IMR-90 (cell line): ENCODE results near the gene AP4S1. TPM values are rescaled to one million over a fixed set of nuclear protein-coding genes. Genes with fewer than 3 reads are reported as not detected.

ENCODE experiments used
- ATAC-seq: fragments of 200-7000 bp; cut with Tn5 transposase; 2 replicates; pipeline ENCODE4 v1.9.1; 2020; ENCODE audit warnings: low read depth, mild to moderate bottlenecking, moderate library complexity
- BruUV-seq: library from RNA; stranded (reverse); fragments of 400-500 nt; replicated peaks from 2 replicates; lab custom pipeline; 2021; lab: Mats Ljungman, UMichigan
- CTCF ChIA-PET: fragments of 300-600 bp; formaldehyde crosslinking; extraction: SDS; loops from one replicate; lab custom pipeline; 2021; ENCODE audit warnings: antibody characterized with exemption; lab: Yijun Ruan, JAX
- POLR2A ChIA-PET: fragments of 300-600 bp; sonication (Branson Sonifier 250); formaldehyde crosslinking; loops from one replicate; lab custom pipeline; 2022; ENCODE audit warnings: antibody characterized with exemption; ENCODE audit not compliant: unreplicated experiment; lab: Charles Lee
- DNase-seq: peaks from one replicate; pipeline ENCODE4 v3.0.0; 2013
- H2AFZ ChIP-seq: replicated peaks from 2 replicates; pipeline ENCODE3; 2013; ENCODE audit warnings: low read length, mild to moderate bottlenecking; ENCODE audit not compliant: poor library complexity
- H2AK5ac ChIP-seq: 2 replicates; pipeline ENCODE4 v1.6.1; 2013; ENCODE audit warnings: low read depth, low read length, inconsistent platforms
- H2AK9ac ChIP-seq: replicated peaks from 2 replicates; pipeline ENCODE3; 2013; ENCODE audit warnings: mild to moderate bottlenecking, low read depth, low read length, moderate library complexity; ENCODE audit not compliant: poor library complexity
- H2BK120ac ChIP-seq: 2 replicates; pipeline ENCODE4 v1.6.1; 2013; ENCODE audit warnings: low read depth, low read length, inconsistent platforms
- H2BK15ac ChIP-seq: 3 replicates; pipeline ENCODE4 v1.6.1; 2013; ENCODE audit warnings: low read depth, low read length, inconsistent platforms
- H2BK20ac ChIP-seq: 2 replicates; pipeline ENCODE4 v1.6.1; 2013; ENCODE audit warnings: low read depth, mild to moderate bottlenecking, inconsistent platforms, low read length, moderate library complexity
- H2BK5ac ChIP-seq: 2 replicates; pipeline ENCODE4 v1.6.1; 2013; ENCODE audit warnings: mild to moderate bottlenecking, low read depth, low read length, inconsistent platforms; ENCODE audit not compliant: poor library complexity, severe bottlenecking
- H3K14ac ChIP-seq: replicated peaks from 2 replicates; pipeline ENCODE4 v1.6.1; 2013; ENCODE audit warnings: low read depth, low read length, inconsistent platforms
- H3K18ac ChIP-seq: 2 replicates; pipeline ENCODE4 v1.6.1; 2013; ENCODE audit warnings: low read depth, low read length, control low read depth
- H3K23ac ChIP-seq: 2 replicates; pipeline ENCODE4 v1.6.1; 2013; ENCODE audit warnings: low read depth, low read length, inconsistent platforms
- H3K27ac ChIP-seq: 2 replicates; pipeline ENCODE4 v1.5.1; 2013; ENCODE audit warnings: mild to moderate bottlenecking, control low read depth, low read length; ENCODE audit not compliant: insufficient read depth
- H3K27me3 ChIP-seq: 2 replicates; pipeline ENCODE4 v1.6.1; 2013; ENCODE audit warnings: low read length; ENCODE audit not compliant: control insufficient read depth, insufficient read depth
- H3K36me3 ChIP-seq: 2 replicates; pipeline ENCODE4 v1.6.1; 2013; ENCODE audit warnings: low read length, mixed read lengths; ENCODE audit not compliant: control insufficient read depth, insufficient read depth
- H3K4ac ChIP-seq: 2 replicates; pipeline ENCODE4 v1.6.1; 2013; ENCODE audit warnings: low read depth, low read length, inconsistent platforms
- H3K4me1 ChIP-seq: 2 replicates; pipeline ENCODE4 v1.6.1; 2013; ENCODE audit warnings: low read length, mixed read lengths; ENCODE audit not compliant: control insufficient read depth, insufficient read depth
- H3K4me2 ChIP-seq: 2 replicates; pipeline ENCODE4 v1.6.1; 2013; ENCODE audit warnings: low read depth, mild to moderate bottlenecking, control low read depth, low read length, moderate library complexity
- H3K4me3 ChIP-seq: 2 replicates; pipeline ENCODE4 v1.5.1; 2013; ENCODE audit warnings: low read depth, mild to moderate bottlenecking, control low read depth, low read length, moderate library complexity; ENCODE audit not compliant: insufficient read depth
- H3K56ac ChIP-seq: 2 replicates; pipeline ENCODE4 v1.6.1; 2013; ENCODE audit warnings: low read length, inconsistent platforms; ENCODE audit not compliant: insufficient read depth; ENCODE audit errors: extremely low read depth
- H3K79me1 ChIP-seq, 2 experiments: 2 replicates each; pipeline ENCODE4 v1.6.1; 2013; ENCODE audit warnings: low read length in 2 of 2, inconsistent platforms in 1 of 2, low read depth in 1 of 2
- H3K9ac ChIP-seq: 2 replicates; pipeline ENCODE4 v1.6.1; 2013; ENCODE audit warnings: low read depth, low read length, control low read depth
- H3K9me1 ChIP-seq: 2 replicates; pipeline ENCODE4 v1.6.1; 2013; ENCODE audit warnings: low read length, inconsistent platforms; ENCODE audit not compliant: insufficient read depth
- H3K9me3 ChIP-seq: 2 replicates; pipeline ENCODE4 v1.6.1; 2013; ENCODE audit warnings: low read length; ENCODE audit not compliant: control insufficient read depth, insufficient read depth
- H4K20me1 ChIP-seq: 2 replicates; pipeline ENCODE4 v1.6.1; 2013; ENCODE audit warnings: low read length, inconsistent platforms; ENCODE audit not compliant: insufficient read depth
- H4K5ac ChIP-seq: 2 replicates; pipeline ENCODE4 v1.6.1; 2013; ENCODE audit warnings: mild to moderate bottlenecking, low read depth, low read length, control low read depth
- H4K8ac ChIP-seq, 2 experiments: 2 replicates each; pipeline ENCODE4 v1.6.1; 2013; ENCODE audit warnings: low read depth in 2 of 2, low read length in 2 of 2, control low read depth in 1 of 2, inconsistent platforms in 1 of 2
- H4K91ac ChIP-seq: 2 replicates; pipeline ENCODE4 v1.6.1; 2013; ENCODE audit warnings: low read depth, low read length, inconsistent platforms; ENCODE audit not compliant: insufficient read depth
- BHLHE40 ChIP-seq: fragments of 150-350 bp; IDR thresholded peaks from 2 replicates; pipeline ENCODE4 v1.6.1; 2016; ENCODE audit warnings: mild to moderate bottlenecking, low read depth, low read length
- CHD1 ChIP-seq: IDR thresholded peaks from 2 replicates; pipeline ENCODE4 v1.6.1; 2012; ENCODE audit warnings: low read depth, low read length, improper control_type of control experiment
- FOS ChIP-seq: fragments of 150-350 bp; IDR thresholded peaks from 2 replicates; pipeline ENCODE4 v1.6.1; 2016; ENCODE audit warnings: low read depth, low read length
- MAFK ChIP-seq: IDR thresholded peaks from 2 replicates; pipeline ENCODE4 v1.6.1; 2012; ENCODE audit warnings: low read depth, low read length, improper control_type of control experiment
- MAZ ChIP-seq: IDR thresholded peaks from 2 replicates; pipeline ENCODE4 v1.6.1; 2012; ENCODE audit warnings: low read depth, mild to moderate bottlenecking, low read length, improper control_type of control experiment, moderate library complexity, borderline replicate concordance
- NFE2L2 ChIP-seq: fragments of 150-350 bp; IDR thresholded peaks from 2 replicates; pipeline ENCODE4 v1.6.1; 2016; ENCODE audit warnings: low read depth, mild to moderate bottlenecking, low read length
- RAD21 ChIP-seq: IDR thresholded peaks from 2 replicates; pipeline ENCODE4 v1.6.1; 2012; ENCODE audit warnings: low read length, improper control_type of control experiment
- RCOR1 ChIP-seq: IDR thresholded peaks from 2 replicates; pipeline ENCODE4 v1.6.1; 2012; ENCODE audit warnings: mild to moderate bottlenecking, low read length, improper control_type of control experiment; ENCODE audit not compliant: insufficient replicate concordance
- RFX5 ChIP-seq: IDR thresholded peaks from 2 replicates; pipeline ENCODE4 v1.8.0; 2012; ENCODE audit warnings: low read depth, mild to moderate bottlenecking, low read length, moderate library complexity
- WGBS, 2 experiments: methylation state at CpG; one replicate each; pipeline versions ENCODE4 v1.1.5 to v1.1.7; 2013; ENCODE audit warnings: missing lambda C conversion rate in 2 of 2; ENCODE audit not compliant: insufficient read length in 1 of 2; ENCODE audit errors: extremely low coverage in 2 of 2; 5-methylcytosine and 5-hydroxymethylcytosine counted together
- dilution Hi-C: fragments of 300-500 bp; cut with HindIII; formaldehyde crosslinking; loops from one replicate; pipeline ENCODE4 v1.14.3; 2018; ENCODE audit warnings: low sequenced_read_pairs; ENCODE audit not compliant: unreplicated experiment
- in situ Hi-C: fragments of 300-500 bp; cut with MboI; formaldehyde crosslinking; loops from 3 replicates; pipeline ENCODE4 v1.14.3; 2019; ENCODE audit warnings: low sequenced_read_pairs, inconsistent platforms, mixed read lengths
- intact Hi-C: fragments of 100-400 bp; cut with micrococcal nuclease; formaldehyde crosslinking; loops from 2 replicates; pipeline ENCODE4 v1.10.0; 2022
- polyA plus RNA-seq, 3 experiments: library from polyadenylated mRNA; depleted of rRNA; stranded (reverse); fragments of >200 nt; gene quantifications; 2 replicates each; pipeline ENCODE4 v1.2.3, GENCODE V29; 2012; ENCODE audit warnings: low replicate concordance in 1 of 3
- total RNA-seq: library from RNA; depleted of rRNA; stranded (reverse); fragments of >200 nt; gene quantifications from 2 replicates; pipeline ENCODE4 v1.2.3, GENCODE V29; 2012
- TF ChIP-seq, protein P1 (sequence below): fragments of 150-350 bp; IDR thresholded peaks from 2 replicates; pipeline ENCODE4 v1.6.1; 2016; ENCODE audit warnings: low read depth, mild to moderate bottlenecking, low read length, moderate library complexity, borderline replicate concordance
- TF ChIP-seq, protein P2 (sequence below): conservative IDR thresholded peaks from 2 replicates; pipeline ENCODE4 v1.5.1; 2012; ENCODE audit warnings: mild to moderate bottlenecking, low read depth, low read length, improper control_type of control experiment

Gene AP4S1
- total and polyA plus RNA-seq, 2 of the 4 experiments (the other 2 are of a cell fraction): 2.7 to 4.5 TPM

DNA sequence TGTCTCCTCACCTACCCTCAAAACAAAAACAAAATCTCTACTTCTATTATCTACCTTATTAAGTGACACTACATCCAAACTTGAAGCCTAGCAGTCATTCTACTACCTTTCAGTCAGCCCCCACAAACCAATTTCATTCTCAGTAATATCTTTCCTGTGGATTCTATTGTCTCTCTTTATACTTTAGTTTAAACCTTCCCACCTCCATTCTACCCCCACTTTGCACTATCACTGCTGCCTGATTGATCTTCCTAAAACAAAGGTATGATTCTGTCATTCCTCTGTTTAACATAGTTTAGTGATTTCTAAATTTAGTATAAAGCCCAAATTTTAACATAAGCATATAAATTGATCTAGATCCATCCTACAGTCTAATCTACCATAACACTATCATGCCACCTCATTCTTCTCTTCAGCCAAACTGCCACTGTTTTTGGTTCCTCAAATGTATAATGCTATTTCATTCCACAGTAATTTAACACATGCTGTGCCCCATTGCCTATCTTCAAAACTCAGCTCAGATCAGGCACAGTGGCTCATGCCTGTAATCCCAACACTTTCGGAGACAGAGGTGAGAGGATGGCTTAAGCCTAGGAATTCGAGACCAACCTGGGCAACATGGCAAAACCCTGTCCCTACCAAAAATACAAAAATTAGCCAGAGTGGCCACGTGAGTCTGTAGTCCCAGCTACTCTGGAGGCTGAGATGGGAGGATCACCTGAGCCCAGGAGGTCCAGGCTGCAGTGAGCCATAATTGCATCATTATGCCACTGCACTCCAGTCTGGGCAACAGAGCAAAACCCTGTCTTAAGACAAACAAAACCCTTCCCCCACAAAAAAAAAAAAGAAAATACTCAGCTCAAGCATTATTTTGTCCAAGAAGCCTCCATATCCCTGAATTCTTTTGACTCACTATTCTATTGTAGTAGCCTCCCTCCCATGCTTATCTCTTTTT lies 3.8 kb downstream of the AP4S1 start (continued):
- TF ChIP-seq, protein P1, sequence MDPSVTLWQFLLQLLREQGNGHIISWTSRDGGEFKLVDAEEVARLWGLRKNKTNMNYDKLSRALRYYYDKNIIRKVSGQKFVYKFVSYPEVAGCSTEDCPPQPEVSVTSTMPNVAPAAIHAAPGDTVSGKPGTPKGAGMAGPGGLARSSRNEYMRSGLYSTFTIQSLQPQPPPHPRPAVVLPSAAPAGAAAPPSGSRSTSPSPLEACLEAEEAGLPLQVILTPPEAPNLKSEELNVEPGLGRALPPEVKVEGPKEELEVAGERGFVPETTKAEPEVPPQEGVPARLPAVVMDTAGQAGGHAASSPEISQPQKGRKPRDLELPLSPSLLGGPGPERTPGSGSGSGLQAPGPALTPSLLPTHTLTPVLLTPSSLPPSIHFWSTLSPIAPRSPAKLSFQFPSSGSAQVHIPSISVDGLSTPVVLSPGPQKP: no peak

DNA sequence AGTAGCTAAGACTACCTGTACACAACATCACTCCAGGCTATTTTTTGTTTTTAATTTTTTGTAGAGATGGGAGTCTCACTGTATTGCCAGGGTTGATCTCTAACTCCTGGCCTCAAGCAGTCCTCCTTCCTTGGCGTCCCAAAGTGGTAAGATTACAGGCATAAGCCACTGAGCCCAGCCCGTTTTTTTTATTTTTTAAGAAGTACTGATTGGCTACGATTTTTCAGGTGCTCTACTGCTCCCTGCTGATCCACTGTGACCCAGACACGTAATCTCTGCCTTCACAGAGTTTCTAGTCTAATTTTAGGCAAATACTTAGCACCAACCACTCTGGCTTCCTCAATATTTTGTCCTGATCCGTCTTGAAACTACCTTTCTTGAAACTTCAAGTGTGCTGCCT lies 5.0 kb downstream of the AP4S1 start:
- intact Hi-C loops (no loop called here), in situ Hi-C loops (no loop called here), dilution Hi-C loops (no loop called here)
- Histone ChIP-seq H4K5ac (no peak overlapping the region), H2AFZ (no peak overlapping the region), H3K56ac (no peak overlapping the region), H3K9me1 (no peaks in the 10 kb centered on the region), H2AK9ac (no peak overlapping the region), H2BK15ac (no peak overlapping the region), H3K4me2 (no peak overlapping the region), H3K4ac (no peak overlapping the region), H2AK5ac (no peak overlapping the region), H4K20me1 (peaks cover 4% of the 10 kb centered on the region; the same call in 1 of the 2 replicates), H3K79me1 (peaks cover 18 to 45% of the 10 kb centered on the region in 2 experiments; a peak in 3 of 4 replicates), H4K8ac (no peak overlapping the region), H3K27ac (no peak overlapping the region), H4K91ac (no peak overlapping the region), H3K9ac (no peak overlapping the region), H3K4me1 (no peaks in the 10 kb centered on the region), H2BK120ac (no peak overlapping the region), H2BK5ac (no peak overlapping the region), H3K27me3 (no peaks in the 10 kb centered on the region), H3K9me3 (no peaks in the 10 kb centered on the region), H3K23ac (no peak overlapping the region), H3K4me3 (no peak overlapping the region), H3K36me3 (no peaks in the 10 kb centered on the region), H3K14ac (no peak overlapping the region), H2BK20ac (no peak overlapping the region), H3K18ac (no peak overlapping the region)
- 80% methylated on average over 3 of the region's 5 CpGs; no CpG with 5 or more reads in 1 of the 2 experiments for WGBS, 2 experiments
- POLR2A ChIA-PET: no interaction called here
- CTCF ChIA-PET: no interaction called here
- no peak for ATAC-seq
- no TSS peak for BruUV-seq
- DNase-seq: no peak
- TF ChIP-seq RFX5: no peak
- TF ChIP-seq, protein P1: no peak
- no peak for TF ChIP-seq FOS
- TF ChIP-seq, protein P2, sequence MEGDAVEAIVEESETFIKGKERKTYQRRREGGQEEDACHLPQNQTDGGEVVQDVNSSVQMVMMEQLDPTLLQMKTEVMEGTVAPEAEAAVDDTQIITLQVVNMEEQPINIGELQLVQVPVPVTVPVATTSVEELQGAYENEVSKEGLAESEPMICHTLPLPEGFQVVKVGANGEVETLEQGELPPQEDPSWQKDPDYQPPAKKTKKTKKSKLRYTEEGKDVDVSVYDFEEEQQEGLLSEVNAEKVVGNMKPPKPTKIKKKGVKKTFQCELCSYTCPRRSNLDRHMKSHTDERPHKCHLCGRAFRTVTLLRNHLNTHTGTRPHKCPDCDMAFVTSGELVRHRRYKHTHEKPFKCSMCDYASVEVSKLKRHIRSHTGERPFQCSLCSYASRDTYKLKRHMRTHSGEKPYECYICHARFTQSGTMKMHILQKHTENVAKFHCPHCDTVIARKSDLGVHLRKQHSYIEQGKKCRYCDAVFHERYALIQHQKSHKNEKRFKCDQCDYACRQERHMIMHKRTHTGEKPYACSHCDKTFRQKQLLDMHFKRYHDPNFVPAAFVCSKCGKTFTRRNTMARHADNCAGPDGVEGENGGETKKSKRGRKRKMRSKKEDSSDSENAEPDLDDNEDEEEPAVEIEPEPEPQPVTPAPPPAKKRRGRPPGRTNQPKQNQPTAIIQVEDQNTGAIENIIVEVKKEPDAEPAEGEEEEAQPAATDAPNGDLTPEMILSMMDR: no peak
- TF ChIP-seq RAD21: no peak
- no peak for TF ChIP-seq BHLHE40
- no peak for TF ChIP-seq CHD1
- TF ChIP-seq NFE2L2: no peak
- no peak for TF ChIP-seq MAFK
- no peak for TF ChIP-seq MAZ
- TF ChIP-seq RCOR1: no peak
